Nephron progenitor cell (in vitro differentiated cells): ENCODE results near the gene OR6T1.

Source experiments
- DNase-seq: peaks from one replicate; pipeline ENCODE4 v3.0.0; 2021
- H3K27ac Mint-ChIP-seq: 2 replicates; pipeline ENCODE4 v1.8.0; 2021; ENCODE audit warnings: mild to moderate bottlenecking, moderate library complexity, mixed read lengths
- H3K27me3 Mint-ChIP-seq: 2 replicates; pipeline ENCODE4 v1.8.0; 2021; ENCODE audit warnings: mild to moderate bottlenecking, low read depth, mixed read lengths; ENCODE audit not compliant: poor library complexity
- H3K36me3 Mint-ChIP-seq: 2 replicates; pipeline ENCODE4 v1.8.0; 2021; ENCODE audit warnings: low read depth, mixed read lengths
- H3K4me1 Mint-ChIP-seq: 2 replicates; pipeline ENCODE4 v1.8.0; 2021; ENCODE audit warnings: mixed read lengths
- H3K4me3 Mint-ChIP-seq: 2 replicates; pipeline ENCODE4 v1.8.0; 2021; ENCODE audit warnings: mild to moderate bottlenecking, moderate library complexity, mixed read lengths
- H3K9me3 Mint-ChIP-seq: 2 replicates; pipeline ENCODE4 v1.8.0; 2021; ENCODE audit warnings: mild to moderate bottlenecking, moderate library complexity, mixed read lengths
- CTCF ChIP-seq: fragments of 200-600 bp; sonication (generic); IDR thresholded peaks from 2 replicates; pipeline ENCODE4 v1.5.0; 2021; ENCODE audit warnings: antibody characterized with exemption

The OR6T1 gene

GRCh38 chr11:123956752-123957151, 13.1 kb upstream of the OR6T1 start:
- Mint-ChIP-seq H3K27me3 (peaks cover 7% of the 10 kb centered on the region), H3K4me3 (no peak overlapping the region), H3K36me3 (no peaks in the 10 kb centered on the region), H3K9me3 (peaks cover 28% of the 10 kb centered on the region), H3K27ac (no peak overlapping the region), H3K4me1 (no peaks in the 10 kb centered on the region)
- DNase-seq = no peak
- TF ChIP-seq CTCF = no peak

DNA sequence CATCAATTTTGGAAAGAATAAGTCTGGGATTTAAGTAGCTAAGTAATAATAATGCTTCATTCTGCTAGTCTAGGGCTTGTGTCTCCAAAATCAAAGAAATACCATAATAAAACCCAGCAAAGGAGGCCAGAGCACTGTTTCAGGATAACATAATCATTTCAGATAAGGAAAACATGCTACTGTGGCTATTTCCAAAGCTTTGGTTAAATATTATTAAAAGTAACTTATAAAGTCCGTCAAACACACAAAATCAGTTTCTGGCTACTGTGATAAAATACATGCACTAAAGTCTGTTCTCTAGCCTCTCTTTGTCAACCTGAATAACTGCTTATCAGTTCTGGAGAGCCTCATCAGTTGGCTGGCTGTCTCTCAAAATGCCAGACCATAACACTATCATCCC, 1.5 kb upstream of the OR6T1 start:
- no peak for DNase-seq
- Mint-ChIP-seq H3K9me3 (no peaks in the 10 kb centered on the region), H3K4me1 (no peaks in the 10 kb centered on the region), H3K4me3 (no peak overlapping the region), H3K27ac (no peak overlapping the region), H3K36me3 (no peaks in the 10 kb centered on the region), H3K27me3 (peaks cover 4% of the 10 kb centered on the region)
- no peak for TF ChIP-seq CTCF

DNA sequence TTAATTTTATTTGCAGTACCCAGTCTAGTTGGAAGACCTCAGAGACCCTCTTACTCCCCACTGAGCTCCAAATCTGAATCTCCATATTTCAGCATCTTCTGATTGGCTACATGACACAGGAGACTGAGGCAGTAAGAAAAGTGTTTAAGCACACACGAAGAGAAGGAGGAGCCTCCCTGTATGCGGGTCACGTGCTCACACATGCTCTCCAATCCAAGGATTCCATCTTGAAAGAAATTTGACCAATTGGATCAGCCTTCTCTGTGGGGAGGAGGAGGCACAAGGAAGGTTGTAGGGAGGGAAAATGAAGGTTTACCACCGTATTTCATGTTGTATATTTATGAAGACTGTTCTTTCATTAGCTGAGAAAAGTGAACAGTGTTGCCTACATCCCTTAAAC, 1.2 kb downstream of the OR6T1 start:
- Mint-ChIP-seq H3K4me1 (no peaks in the 10 kb centered on the region), H3K27ac (no peak overlapping the region), H3K27me3 (peaks cover 8% of the 10 kb centered on the region), H3K36me3 (no peaks in the 10 kb centered on the region), H3K4me3 (no peak overlapping the region), H3K9me3 (no peaks in the 10 kb centered on the region)
- no peak for DNase-seq
- no peak for TF ChIP-seq CTCF

DNA sequence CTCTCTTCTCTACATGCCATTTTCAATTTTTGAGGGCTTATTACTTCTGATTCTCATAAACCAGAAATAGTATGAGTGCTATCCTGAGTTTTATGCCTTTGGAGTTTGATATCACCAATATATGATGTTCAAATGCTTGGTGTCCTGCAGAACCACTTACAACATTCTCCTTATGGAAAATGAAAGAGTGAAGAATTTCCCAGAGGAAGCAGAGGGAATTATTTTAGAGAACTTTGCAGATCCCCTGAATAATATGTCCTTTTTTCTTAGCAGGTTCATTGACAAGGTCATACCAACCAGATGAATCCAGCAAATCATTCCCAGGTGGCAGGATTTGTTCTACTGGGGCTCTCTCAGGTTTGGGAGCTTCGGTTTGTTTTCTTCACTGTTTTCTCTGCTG, 4.3 kb downstream of the OR6T1 start, which contains the start of gene OR4D5:
OR4D5 (plus strand) TSS at position 301 of the 400 bp plus-strand sequence; CDS start at position 301, 0 bp downstream.
- Mint-ChIP-seq H3K27ac (no peak within 1 kb of the TSS), H3K4me3 (no peak within 1 kb of the TSS), H3K4me1 (no peaks in the 10 kb centered on the region), H3K27me3 (peaks cover 8% of the 10 kb centered on the region), H3K9me3 (no peaks in the 10 kb centered on the region), H3K36me3 (no peaks in the 10 kb centered on the region)
- no peak for DNase-seq
- TF ChIP-seq CTCF = no peak

GRCh38 chr11:123924027-123924426, 19.6 kb downstream of the OR6T1 start:
- TF ChIP-seq CTCF = no peak
- DNase-seq = no peak
- Mint-ChIP-seq H3K27me3 (peaks cover 13% of the 10 kb centered on the region), H3K9me3 (no peaks in the 10 kb centered on the region), H3K36me3 (no peaks in the 10 kb centered on the region), H3K4me1 (no peaks in the 10 kb centered on the region), H3K4me3 (no peak overlapping the region), H3K27ac (no peak overlapping the region)

DNA sequence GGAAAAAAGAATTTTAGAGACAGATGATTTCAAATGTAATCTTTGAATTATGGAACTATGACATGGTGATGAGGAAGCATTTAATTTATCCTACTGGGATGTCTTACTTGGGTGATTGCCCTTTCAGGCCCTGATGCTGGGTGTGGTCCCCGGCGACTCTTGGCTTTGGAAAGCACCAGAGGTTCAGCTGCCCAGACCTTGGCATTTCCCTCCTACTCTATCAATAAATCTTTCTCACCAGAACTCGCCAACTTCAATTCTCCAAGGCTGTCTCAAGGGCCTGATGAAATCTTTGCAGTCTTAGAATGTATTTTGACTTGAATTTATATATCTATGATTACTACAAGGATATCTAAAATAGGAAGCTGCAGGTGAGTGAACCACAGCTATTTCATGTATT, 22.7 kb downstream of the OR6T1 start:
- Mint-ChIP-seq H3K9me3 (no peaks in the 10 kb centered on the region), H3K36me3 (no peaks in the 10 kb centered on the region), H3K4me3 (no peak overlapping the region), H3K27me3 (peaks cover 10% of the 10 kb centered on the region), H3K27ac (no peak overlapping the region), H3K4me1 (no peaks in the 10 kb centered on the region)
- no peak for DNase-seq
- TF ChIP-seq CTCF = no peak
